Kidney (tissue), 14 donors: ENCODE results near the gene TTLL9. TPM values are rescaled to one million over a fixed set of nuclear protein-coding genes. Genes with fewer than 3 reads are reported as not detected.

Source experiments
- DNase-seq, 5 donors: peaks; one replicate each; pipeline ENCODE4 v3.0.0-alpha.2; 2013 to 2020
- FAIRE-seq: peaks from 2 replicates; lab custom pipeline; 2012; peaks lifted over from hg19 to GRCh38; lab: Jason Lieb, UNC
- H3K27ac ChIP-seq, 2 donors: one replicate each; pipeline ENCODE4 v1.7.0; 2013; ENCODE audit warnings: low read depth in 2 of 2, low read length in 2 of 2, inconsistent platforms in 1 of 2
- H3K27me3 ChIP-seq: one replicate; pipeline ENCODE4 v1.7.1; 2013; ENCODE audit warnings: low read length, inconsistent platforms; ENCODE audit not compliant: control insufficient read depth, insufficient read depth
- H3K36me3 ChIP-seq, 3 donors: one replicate each; pipeline versions ENCODE4 v1.7.0 to v1.7.1; 2013; ENCODE audit warnings: low read length in 3 of 3, control low read depth in 1 of 3, inconsistent platforms in 1 of 3; ENCODE audit not compliant: insufficient read depth in 3 of 3, control insufficient read depth in 2 of 3
- H3K4me1 ChIP-seq, 3 donors: one replicate each; pipeline versions ENCODE4 v1.7.0 to v1.7.1; 2013; ENCODE audit warnings: low read length in 3 of 3, inconsistent platforms in 1 of 3, low read depth in 1 of 3; ENCODE audit not compliant: control insufficient read depth in 2 of 3, insufficient read depth in 2 of 3
- H3K4me3 ChIP-seq, 3 donors: one replicate each; pipeline versions ENCODE4 v1.7.0 to v1.8.1; 2013; ENCODE audit warnings: low read length in 3 of 3, control low read depth in 1 of 3, inconsistent platforms in 1 of 3
- H3K9ac ChIP-seq, 3 donors: one replicate each; pipeline versions ENCODE4 v1.7.0 to v1.7.1; 2013; ENCODE audit warnings: low read length in 3 of 3, control low read depth in 1 of 3, inconsistent platforms in 1 of 3
- H3K9me3 ChIP-seq, 3 donors: one replicate each; pipeline versions ENCODE4 v1.7.0 to v1.7.1; 2013; ENCODE audit warnings: low read length in 3 of 3, control low read depth in 1 of 3, inconsistent platforms in 1 of 3; ENCODE audit not compliant: control insufficient read depth in 2 of 3, insufficient read depth in 1 of 3
- intact Hi-C: fragments of 100-400 bp; cut with DNase I; formaldehyde crosslinking; loops from one replicate; pipeline ENCODE4 v1.11.1; 2022
- polyA plus RNA-seq: library from polyadenylated mRNA; stranded (reverse); fragments of 350-450 nt; fragmentation: Illumina TruSeq; extraction: RNeasy Lipid Tissue Mini Kit (QIAGEN cat#74804); gene quantifications from one replicate; pipeline ENCODE4 v1.2.3, GENCODE V29; 2014; ENCODE audit warnings: low read depth, low replicate concordance; ENCODE audit not compliant: insufficient read depth
- total RNA-seq: library from RNA; stranded (reverse); fragmentation: NEBNext Ultra II Directional; extraction: Animal tissue kit (Norgen Biotek cat#: 25700); gene quantifications from one replicate; pipeline ENCODE4 v1.2.1, GENCODE V29; 2021
- TF ChIP-seq, protein P1 (sequence below): IDR thresholded peaks from 3 replicates; pipeline ENCODE4 v1.5.1; 2012; ENCODE audit warnings: mild to moderate bottlenecking, moderate library complexity, borderline replicate concordance; ENCODE audit not compliant: insufficient read depth; ENCODE audit errors: extremely low read depth
- donor health status: control.
- donor health status: control.
- donor health status: control.
- donor health status: control.
- donor health status: control.
- donor health status: DM: yes; HTN: yes; CAD: no.
- donor health status: Normal renal cell carcinoma (clear cell type).

TTLL9 gene
- total and polyA plus RNA-seq, 2 donors from 2014 or later = 0.82 to 1.9 TPM

DNA sequence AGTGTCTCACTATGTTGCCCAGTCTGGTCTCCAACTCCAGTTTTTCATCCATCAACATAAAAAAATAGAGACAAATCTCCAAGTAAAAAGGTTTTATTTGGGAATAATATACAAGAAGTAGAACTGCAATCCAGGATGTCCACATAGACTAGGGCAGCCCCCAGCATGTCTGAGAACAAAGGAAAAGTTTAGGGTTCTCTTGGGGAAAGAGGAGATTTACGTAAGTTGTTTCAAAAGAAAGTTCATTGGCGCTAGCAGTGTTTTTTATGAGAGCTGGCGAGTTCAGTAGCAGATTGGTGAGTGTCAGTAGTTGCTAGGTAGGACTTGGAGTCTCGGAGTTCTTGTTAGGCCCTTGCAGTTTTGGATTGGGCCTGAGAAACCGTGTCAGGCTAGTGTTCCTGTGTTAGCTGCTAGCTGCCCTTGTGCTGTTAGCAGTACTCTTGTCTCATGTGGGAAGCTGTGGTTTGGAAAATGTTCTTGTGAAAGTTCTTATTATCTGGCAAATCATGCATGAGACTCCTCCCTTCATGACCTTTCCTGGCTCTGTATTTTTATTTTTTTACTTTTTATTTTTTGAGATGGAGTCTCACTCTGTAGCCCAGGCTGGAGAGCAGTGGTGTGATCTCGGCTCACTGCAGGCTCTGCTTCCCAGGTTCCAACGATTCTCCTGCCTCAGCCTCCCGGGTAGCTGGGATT is 24.7 kb downstream of the TTLL9 start:
- intact Hi-C loops = no loop called here
- FAIRE-seq = peak; percentile 83
- TF ChIP-seq, protein P1, sequence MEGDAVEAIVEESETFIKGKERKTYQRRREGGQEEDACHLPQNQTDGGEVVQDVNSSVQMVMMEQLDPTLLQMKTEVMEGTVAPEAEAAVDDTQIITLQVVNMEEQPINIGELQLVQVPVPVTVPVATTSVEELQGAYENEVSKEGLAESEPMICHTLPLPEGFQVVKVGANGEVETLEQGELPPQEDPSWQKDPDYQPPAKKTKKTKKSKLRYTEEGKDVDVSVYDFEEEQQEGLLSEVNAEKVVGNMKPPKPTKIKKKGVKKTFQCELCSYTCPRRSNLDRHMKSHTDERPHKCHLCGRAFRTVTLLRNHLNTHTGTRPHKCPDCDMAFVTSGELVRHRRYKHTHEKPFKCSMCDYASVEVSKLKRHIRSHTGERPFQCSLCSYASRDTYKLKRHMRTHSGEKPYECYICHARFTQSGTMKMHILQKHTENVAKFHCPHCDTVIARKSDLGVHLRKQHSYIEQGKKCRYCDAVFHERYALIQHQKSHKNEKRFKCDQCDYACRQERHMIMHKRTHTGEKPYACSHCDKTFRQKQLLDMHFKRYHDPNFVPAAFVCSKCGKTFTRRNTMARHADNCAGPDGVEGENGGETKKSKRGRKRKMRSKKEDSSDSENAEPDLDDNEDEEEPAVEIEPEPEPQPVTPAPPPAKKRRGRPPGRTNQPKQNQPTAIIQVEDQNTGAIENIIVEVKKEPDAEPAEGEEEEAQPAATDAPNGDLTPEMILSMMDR = no peak

DNA sequence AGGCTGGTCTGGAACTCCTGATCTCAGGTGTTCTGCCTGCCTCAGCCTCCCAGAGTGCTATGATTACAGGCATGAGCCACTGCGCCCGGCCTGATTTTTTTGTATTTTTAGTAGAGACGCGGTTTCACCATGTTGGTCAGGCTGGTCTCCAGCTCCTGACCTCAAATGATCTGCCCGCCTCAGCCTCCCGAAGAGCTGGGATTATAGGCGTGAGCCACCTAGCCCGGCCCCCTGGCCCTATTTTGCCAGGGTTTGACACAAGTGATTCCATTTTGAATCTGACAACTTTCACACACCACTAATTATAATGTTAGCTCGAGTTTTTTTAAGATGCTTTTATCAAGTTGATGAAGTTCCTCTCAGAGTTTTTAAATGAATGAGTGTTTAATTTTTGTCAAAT is 25.6 kb downstream of the TTLL9 start:
- intact Hi-C loops = no loop called here

More for the DNA sequence above, 24.7 kb downstream of the TTLL9 start:
- Histone ChIP-seq H3K4me1 (no peaks in the 10 kb centered on the region), H3K4me3 (no peak overlapping the region), H3K27ac (peak overlapping the region in 1 of 2 donors; percentile 65), H3K9me3 (no peaks in the 10 kb centered on the region), H3K36me3 (no peaks in the 10 kb centered on the region), H3K27me3 (no peaks in the 10 kb centered on the region), H3K9ac (peak overlapping the region in 2 of 3 donors; percentile 32 to 41)
- peak in 3 of 5 donors; percentile 26 to 80 (median 58) for DNase-seq

DNA sequence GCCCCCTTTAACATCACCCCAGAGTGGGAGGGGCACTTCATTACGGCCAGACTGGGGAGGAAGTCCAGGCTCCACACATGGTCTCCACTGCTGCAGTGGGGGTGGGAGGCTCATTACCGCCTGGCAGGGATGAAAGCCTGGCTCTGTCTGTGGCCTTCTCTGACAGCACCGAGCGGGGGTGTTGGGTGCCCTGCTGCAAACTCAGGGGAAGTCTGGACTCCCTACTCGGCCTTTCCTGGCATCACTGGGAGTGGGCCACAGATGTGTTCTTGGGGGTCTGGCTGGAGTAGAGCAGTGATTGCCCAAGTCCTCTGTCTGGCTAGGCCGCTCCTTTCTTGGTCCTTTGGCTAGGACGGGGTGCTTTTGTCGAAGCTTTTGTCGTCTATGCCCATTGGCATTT is 27.1 kb downstream of the TTLL9 start:
- H3K4me1 ChIP-seq = no peaks in the 10 kb centered on the region
- TF ChIP-seq, protein P1 = no peak
- DNase-seq = no peak
- no peak for FAIRE-seq
- H3K27ac ChIP-seq = no peak overlapping the region
- no peaks in the 10 kb centered on the region for H3K27me3 ChIP-seq
- H3K36me3 ChIP-seq = no peaks in the 10 kb centered on the region
- H3K9ac ChIP-seq = no peak overlapping the region
- intact Hi-C loops = no loop called here
- H3K9me3 ChIP-seq = no peaks in the 10 kb centered on the region
- no peak overlapping the region for H3K4me3 ChIP-seq

More for the DNA sequence above, 25.6 kb downstream of the TTLL9 start:
- DNase-seq (no peak), FAIRE-seq (no peak)
- Histone ChIP-seq H3K27ac (no peak overlapping the region), H3K27me3 (no peaks in the 10 kb centered on the region), H3K4me3 (no peak overlapping the region), H3K9ac (no peak overlapping the region), H3K9me3 (no peaks in the 10 kb centered on the region), H3K4me1 (no peaks in the 10 kb centered on the region), H3K36me3 (no peaks in the 10 kb centered on the region)
- TF ChIP-seq, protein P1 = no peak
